Osteoblast (primary cell): ENCODE measurements around the gene USH2A. TPM values are rescaled to one million over a fixed set of nuclear protein-coding genes. Genes with fewer than 3 reads are reported as not detected.
A peak's percentile ranks its signal among the peaks of the same experiment; 100 is the strongest.

Experiments
- DNase-seq: peaks from one replicate; pipeline ENCODE4 v3.0.0; 2011; ENCODE audit warnings: low spot score, mixed read lengths; ENCODE audit not compliant: insufficient read length; ENCODE audit errors: missing footprints
- H2AFZ ChIP-seq: 2 replicates; pipeline ENCODE4 v1.6.0; 2011; ENCODE audit warnings: mild to moderate bottlenecking, low read length
- H3K27ac ChIP-seq: 2 replicates; pipeline ENCODE4 v1.5.1; 2011; ENCODE audit warnings: mild to moderate bottlenecking, low read depth, low read length, moderate library complexity
- H3K27me3 ChIP-seq: 2 replicates; pipeline ENCODE4 v1.6.0; 2012; ENCODE audit warnings: mild to moderate bottlenecking, control low read depth, inconsistent platforms, low read length, moderate library complexity; ENCODE audit not compliant: insufficient read depth
- H3K36me3 ChIP-seq: 2 replicates; pipeline ENCODE4 v1.5.1; 2011; ENCODE audit warnings: mild to moderate bottlenecking, low read length, control low read depth, moderate library complexity; ENCODE audit not compliant: insufficient read depth
- H3K4me1 ChIP-seq: 2 replicates; pipeline ENCODE4 v1.5.1; 2011; ENCODE audit warnings: mild to moderate bottlenecking, low read length, control low read depth, moderate library complexity; ENCODE audit not compliant: insufficient read depth
- H3K4me2 ChIP-seq: 2 replicates; pipeline ENCODE4 v1.6.0; 2011; ENCODE audit warnings: mild to moderate bottlenecking, low read length; ENCODE audit not compliant: insufficient read depth
- H3K4me3 ChIP-seq: fragments of 200-600 bp; sonication (generic); 3 replicates; pipeline ENCODE4 v1.5.1; 2012; ENCODE audit warnings: mild to moderate bottlenecking, low read length, inconsistent platforms; ENCODE audit not compliant: insufficient read depth
- H3K79me2 ChIP-seq: 2 replicates; pipeline ENCODE4 v1.6.0; 2012; ENCODE audit warnings: mild to moderate bottlenecking, low read length, control low read depth, inconsistent platforms; ENCODE audit not compliant: insufficient read depth
- H3K9me3 ChIP-seq: 2 replicates; pipeline ENCODE4 v1.5.1; 2011; ENCODE audit warnings: low read depth, low read length, control low read depth
- H4K20me1 ChIP-seq: 2 replicates; pipeline ENCODE4 v1.6.0; 2012; ENCODE audit warnings: mild to moderate bottlenecking, low read length, control low read depth; ENCODE audit not compliant: insufficient read depth
- total RNA-seq: library from RNA; depleted of rRNA; stranded (reverse); fragments of >200 nt; gene quantifications from 2 replicates; pipeline ENCODE4 v1.2.3, GENCODE V29; 2012
- TF ChIP-seq, protein P1 (sequence below): IDR thresholded peaks from 2 replicates; pipeline ENCODE4 v1.5.1; 2011; ENCODE audit warnings: mild to moderate bottlenecking, low read depth, low read length, moderate library complexity; ENCODE audit errors: extremely low read depth

USH2A gene
- total RNA-seq, 1 donor, result under 0.01 TPM

DNA sequence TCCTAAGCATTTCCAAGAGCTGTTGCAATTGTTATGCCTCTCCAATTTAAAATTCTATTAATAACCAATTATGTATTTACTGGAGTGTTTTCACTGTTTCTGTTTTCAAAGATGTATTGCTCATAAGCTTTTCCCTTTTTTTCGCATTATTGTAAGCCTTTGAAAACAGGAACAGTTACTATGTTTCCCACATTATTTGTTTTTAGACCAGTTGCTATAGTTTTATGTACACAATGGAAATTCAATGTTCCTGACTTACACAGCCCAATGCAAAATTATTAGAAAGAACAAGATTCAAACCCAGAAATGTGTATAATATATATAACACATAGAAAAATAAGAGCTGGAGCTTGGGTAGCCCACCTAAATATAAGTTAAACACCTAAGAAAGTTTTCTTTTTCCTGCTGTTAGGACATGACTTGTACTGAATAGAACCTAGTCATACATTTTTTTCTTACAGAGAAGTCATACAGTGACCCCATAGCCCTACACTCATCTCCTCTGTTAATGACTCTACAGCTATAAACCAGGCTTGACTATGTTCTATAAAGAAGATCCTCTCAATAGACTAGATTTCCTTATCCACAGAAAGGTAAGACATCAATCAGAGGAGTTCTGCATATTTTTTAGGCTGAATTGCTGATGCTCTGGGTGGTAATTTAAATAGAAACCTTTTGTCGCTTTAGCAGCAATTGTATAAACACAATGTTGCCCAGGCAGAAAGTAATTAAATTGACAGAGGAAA lies 299.6 kb downstream of the USH2A start:
- no peaks in the 10 kb centered on the region for H3K36me3 ChIP-seq
- H4K20me1 ChIP-seq, result no peaks in the 10 kb centered on the region
- no peak overlapping the region for H3K4me3 ChIP-seq
- no peaks in the 10 kb centered on the region for H3K27me3 ChIP-seq
- H3K4me2 ChIP-seq, result no peak overlapping the region
- H2AFZ ChIP-seq, result no peak overlapping the region
- DNase-seq, result no peak
- no peaks in the 10 kb centered on the region for H3K79me2 ChIP-seq
- no peaks in the 10 kb centered on the region for H3K4me1 ChIP-seq
- TF ChIP-seq, protein P1, sequence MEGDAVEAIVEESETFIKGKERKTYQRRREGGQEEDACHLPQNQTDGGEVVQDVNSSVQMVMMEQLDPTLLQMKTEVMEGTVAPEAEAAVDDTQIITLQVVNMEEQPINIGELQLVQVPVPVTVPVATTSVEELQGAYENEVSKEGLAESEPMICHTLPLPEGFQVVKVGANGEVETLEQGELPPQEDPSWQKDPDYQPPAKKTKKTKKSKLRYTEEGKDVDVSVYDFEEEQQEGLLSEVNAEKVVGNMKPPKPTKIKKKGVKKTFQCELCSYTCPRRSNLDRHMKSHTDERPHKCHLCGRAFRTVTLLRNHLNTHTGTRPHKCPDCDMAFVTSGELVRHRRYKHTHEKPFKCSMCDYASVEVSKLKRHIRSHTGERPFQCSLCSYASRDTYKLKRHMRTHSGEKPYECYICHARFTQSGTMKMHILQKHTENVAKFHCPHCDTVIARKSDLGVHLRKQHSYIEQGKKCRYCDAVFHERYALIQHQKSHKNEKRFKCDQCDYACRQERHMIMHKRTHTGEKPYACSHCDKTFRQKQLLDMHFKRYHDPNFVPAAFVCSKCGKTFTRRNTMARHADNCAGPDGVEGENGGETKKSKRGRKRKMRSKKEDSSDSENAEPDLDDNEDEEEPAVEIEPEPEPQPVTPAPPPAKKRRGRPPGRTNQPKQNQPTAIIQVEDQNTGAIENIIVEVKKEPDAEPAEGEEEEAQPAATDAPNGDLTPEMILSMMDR, result no peak
- H3K27ac ChIP-seq, result no peak overlapping the region
- H3K9me3 ChIP-seq, result no peaks in the 10 kb centered on the region

- H2AFZ ChIP-seq, result no peak overlapping the region
Measured at GRCh38 chr1:216119600-216119999, 303.6 kb downstream of the USH2A start.

GRCh38 chr1:216114180-216114579 lies 309.1 kb downstream of the USH2A start:
- Histone ChIP-seq H3K9me3 (no peaks in the 10 kb centered on the region), H3K27ac (no peak overlapping the region), H3K36me3 (no peaks in the 10 kb centered on the region), H3K4me3 (no peak overlapping the region), H3K4me1 (no peaks in the 10 kb centered on the region), H3K27me3 (no peaks in the 10 kb centered on the region), H3K4me2 (no peak overlapping the region), H4K20me1 (no peaks in the 10 kb centered on the region), H3K79me2 (no peaks in the 10 kb centered on the region), H2AFZ (no peak overlapping the region)
- no peak for DNase-seq
- TF ChIP-seq, protein P1, result no peak

More at GRCh38 chr1:216119600-216119999, 303.6 kb downstream of the USH2A start:
- Histone ChIP-seq H3K4me1 (no peaks in the 10 kb centered on the region), H3K4me3 (no peak overlapping the region), H3K79me2 (no peaks in the 10 kb centered on the region), H3K9me3 (no peaks in the 10 kb centered on the region), H3K27ac (no peak overlapping the region), H4K20me1 (no peaks in the 10 kb centered on the region), H3K27me3 (no peaks in the 10 kb centered on the region), H3K4me2 (no peak overlapping the region), H3K36me3 (no peaks in the 10 kb centered on the region)
- TF ChIP-seq, protein P1, result peak; percentile 40
- peak; percentile 82 for DNase-seq

DNA sequence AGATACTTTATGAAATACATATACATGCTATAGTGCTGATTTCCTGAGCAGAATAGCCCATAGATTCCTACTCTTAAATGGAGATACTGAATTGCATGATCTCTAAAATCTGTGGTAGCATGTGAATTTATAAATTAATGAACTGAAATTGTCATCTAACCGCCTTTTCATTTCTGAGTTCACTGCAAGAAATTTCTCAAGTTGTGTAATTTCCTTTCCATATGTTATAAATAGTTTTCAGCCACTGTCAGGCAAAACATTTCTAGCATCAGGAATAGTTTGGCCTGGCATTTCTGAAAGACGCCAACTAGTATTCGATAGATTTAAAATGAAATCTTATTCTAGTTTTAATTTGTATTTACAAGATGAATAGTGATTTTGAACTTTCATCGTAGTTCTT lies 310.1 kb downstream of the USH2A start:
- no peaks in the 10 kb centered on the region for H3K27me3 ChIP-seq
- no peaks in the 10 kb centered on the region for H3K4me1 ChIP-seq
- H3K79me2 ChIP-seq, result no peaks in the 10 kb centered on the region
- no peak overlapping the region for H3K4me2 ChIP-seq
- no peak overlapping the region for H3K27ac ChIP-seq
- H4K20me1 ChIP-seq, result no peaks in the 10 kb centered on the region
- no peak for DNase-seq
- no peak overlapping the region for H3K4me3 ChIP-seq
- no peaks in the 10 kb centered on the region for H3K9me3 ChIP-seq
- no peak overlapping the region for H2AFZ ChIP-seq
- H3K36me3 ChIP-seq, result no peaks in the 10 kb centered on the region
- TF ChIP-seq, protein P1, result no peak
